ENCODE results near the gene ATF6. TPM values are rescaled to one million over a fixed set of nuclear protein-coding genes. Genes with fewer than 3 reads are reported as not detected.

The ATF6 gene
- total RNA-seq, 1 experiment from 2014 or later = 20.9 TPM

- POLR2A ChIA-PET = no interaction called here
- Histone ChIP-seq H3K9ac (ENCODE audit: low read length) (no peak overlapping the region), H3K79me2 (ENCODE audit: insufficient read depth, low read length) (no peaks in the 10 kb centered on the region), H3K9me3 (ENCODE audit: control insufficient read depth in 1 of 2, insufficient read depth in 1 of 2, low read depth in 1 of 2, low read length in 2 of 2) (no peaks in the 10 kb centered on the region), H3K27ac (ENCODE audit: low read depth, low read length) (no peak overlapping the region), H3K4me3 (replicated peaks in 1 of 2; ENCODE audit: low read depth in 1 of 2, low read length in 2 of 2) (no peak overlapping the region), H3K36me3 (ENCODE audit: control insufficient read depth in 1 of 2, insufficient read depth in 2 of 2, low read length in 2 of 2) (no peaks in the 10 kb centered on the region), H2AFZ (ENCODE audit: low read depth, low read length, poor library complexity, severe bottlenecking) (no peak overlapping the region), H4K20me1 (ENCODE audit: insufficient read depth) (no peaks in the 10 kb centered on the region), H3K4me2 (ENCODE audit: low read length) (no peak overlapping the region), H3K9me2 (ENCODE audit: insufficient read depth) (no peaks in the 10 kb centered on the region), H3K27me3 (ENCODE audit: insufficient read depth, low read length) (no peaks in the 10 kb centered on the region), H3K4me1 (ENCODE audit: control insufficient read depth in 1 of 2, insufficient read depth in 2 of 2, low read length in 2 of 2) (peaks cover 6 to 29% of the 10 kb centered on the region in 2 experiments; a peak in 2 of 4 replicates)
- no peak for ATAC-seq
- no peak for DNase-seq (ENCODE audit: low read depth, low spot score)
- intact Hi-C loops (cut with micrococcal nuclease) = no loop called here
- BruUV-seq (replicated peaks) = no TSS peak
- TF ChIP-seq, protein P1, sequence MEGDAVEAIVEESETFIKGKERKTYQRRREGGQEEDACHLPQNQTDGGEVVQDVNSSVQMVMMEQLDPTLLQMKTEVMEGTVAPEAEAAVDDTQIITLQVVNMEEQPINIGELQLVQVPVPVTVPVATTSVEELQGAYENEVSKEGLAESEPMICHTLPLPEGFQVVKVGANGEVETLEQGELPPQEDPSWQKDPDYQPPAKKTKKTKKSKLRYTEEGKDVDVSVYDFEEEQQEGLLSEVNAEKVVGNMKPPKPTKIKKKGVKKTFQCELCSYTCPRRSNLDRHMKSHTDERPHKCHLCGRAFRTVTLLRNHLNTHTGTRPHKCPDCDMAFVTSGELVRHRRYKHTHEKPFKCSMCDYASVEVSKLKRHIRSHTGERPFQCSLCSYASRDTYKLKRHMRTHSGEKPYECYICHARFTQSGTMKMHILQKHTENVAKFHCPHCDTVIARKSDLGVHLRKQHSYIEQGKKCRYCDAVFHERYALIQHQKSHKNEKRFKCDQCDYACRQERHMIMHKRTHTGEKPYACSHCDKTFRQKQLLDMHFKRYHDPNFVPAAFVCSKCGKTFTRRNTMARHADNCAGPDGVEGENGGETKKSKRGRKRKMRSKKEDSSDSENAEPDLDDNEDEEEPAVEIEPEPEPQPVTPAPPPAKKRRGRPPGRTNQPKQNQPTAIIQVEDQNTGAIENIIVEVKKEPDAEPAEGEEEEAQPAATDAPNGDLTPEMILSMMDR (IDR thresholded peaks at IDR 0.05 in 2 of 3, conservative IDR thresholded peaks at IDR 0.05 in 1 of 3; ENCODE audit: borderline replicate concordance in 1 of 3, insufficient read depth in 1 of 3, low read depth in 2 of 3, low read length in 2 of 3) = no peak
- TF ChIP-seq, protein P2, sequence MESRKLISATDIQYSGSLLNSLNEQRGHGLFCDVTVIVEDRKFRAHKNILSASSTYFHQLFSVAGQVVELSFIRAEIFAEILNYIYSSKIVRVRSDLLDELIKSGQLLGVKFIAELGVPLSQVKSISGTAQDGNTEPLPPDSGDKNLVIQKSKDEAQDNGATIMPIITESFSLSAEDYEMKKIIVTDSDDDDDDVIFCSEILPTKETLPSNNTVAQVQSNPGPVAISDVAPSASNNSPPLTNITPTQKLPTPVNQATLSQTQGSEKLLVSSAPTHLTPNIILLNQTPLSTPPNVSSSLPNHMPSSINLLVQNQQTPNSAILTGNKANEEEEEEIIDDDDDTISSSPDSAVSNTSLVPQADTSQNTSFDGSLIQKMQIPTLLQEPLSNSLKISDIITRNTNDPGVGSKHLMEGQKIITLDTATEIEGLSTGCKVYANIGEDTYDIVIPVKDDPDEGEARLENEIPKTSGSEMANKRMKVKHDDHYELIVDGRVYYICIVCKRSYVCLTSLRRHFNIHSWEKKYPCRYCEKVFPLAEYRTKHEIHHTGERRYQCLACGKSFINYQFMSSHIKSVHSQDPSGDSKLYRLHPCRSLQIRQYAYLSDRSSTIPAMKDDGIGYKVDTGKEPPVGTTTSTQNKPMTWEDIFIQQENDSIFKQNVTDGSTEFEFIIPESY (IDR thresholded peaks at IDR 0.05; ENCODE audit: extremely low read depth, insufficient replicate concordance, low read length) = no peak
- TF ChIP-seq FOSL1 (IDR thresholded peaks at IDR 0.05; ENCODE audit: low read depth) (no peak), EZH2 (IDR thresholded peaks at IDR 0.05) (no peak), YY1 (IDR thresholded peaks at IDR 0.05; ENCODE audit: extremely low read depth, insufficient replicate concordance, low read depth, low read length) (no peak), JUND (IDR thresholded peaks at IDR 0.05) (no peak), SIN3A (IDR thresholded peaks at IDR 0.05; ENCODE audit: low read depth) (no peak)
- CTCF ChIA-PET = no interaction called here
- RAD21 ChIA-PET (ENCODE audit: low non-redundant PET in 1 of 2, low total read pairs in 2 of 2, uncharacterized antibody in 2 of 2, unreplicated experiment in 2 of 2) = no interaction called here
Observed at GRCh38 chr1:161908264-161908663, 142.1 kb downstream of the ATF6 start.

Data from HCT116 (cell line).